PC-9 (cell line): ENCODE measurements around the gene MAEA.

Experiments
- CTCF ChIP-seq: fragments of 200-600 bp; sonication (generic); conservative IDR thresholded peaks from 2 replicates; pipeline ENCODE4 v1.6.1; 2017; ENCODE audit warnings: mixed run types, antibody characterized with exemption, mild to moderate bottlenecking, moderate library complexity
- EZH2 ChIP-seq: fragments of 200-600 bp; sonication (generic); IDR thresholded peaks from 2 replicates; pipeline ENCODE4 v1.8.0; 2017; ENCODE audit warnings: antibody characterized with exemption, low read depth

GRCh38 chr4:1366371-1367229 is 76.9 kb downstream of the MAEA start:
- TF ChIP-seq CTCF (no peak), EZH2 (no peak)
